PFSK-1 (cell line): ENCODE measurements around the gene NTM.

Experiments
- FOXP2 ChIP-seq: optimal IDR thresholded peaks from 2 replicates; pipeline ENCODE3; 2011; ENCODE audit warnings: borderline replicate concordance, control low read depth, inconsistent platforms; ENCODE audit not compliant: insufficient read depth; ENCODE audit errors: extremely low read length, extremely low read depth
- POLR2AphosphoS5 ChIP-seq: IDR thresholded peaks from 2 replicates; pipeline ENCODE4 v1.6.1; 2012; ENCODE audit warnings: low read depth, mild to moderate bottlenecking, control low read depth, low read length, moderate library complexity
- REST ChIP-seq, 2 experiments: IDR thresholded peaks; 2 replicates each; pipeline versions ENCODE4 v1.6.1 to v1.8.0; 2011 to 2012; ENCODE audit warnings: low read depth in 2 of 2, low read length in 2 of 2, control low read depth in 1 of 2, inconsistent platforms in 1 of 2, mild to moderate bottlenecking in 1 of 2, moderate library complexity in 1 of 2; ENCODE audit not compliant: insufficient read depth in 1 of 2
- SIN3A ChIP-seq: IDR thresholded peaks from 2 replicates; pipeline ENCODE4 v1.6.1; 2012; ENCODE audit warnings: mild to moderate bottlenecking, low read length, moderate library complexity, borderline replicate concordance; ENCODE audit not compliant: insufficient read depth
- TAF1 ChIP-seq: IDR thresholded peaks from 2 replicates; pipeline ENCODE4 v1.6.1; 2012; ENCODE audit warnings: low read length, control low read depth, borderline replicate concordance; ENCODE audit not compliant: insufficient read depth

The NTM gene

GRCh38 chr11:131796541-131796940 lies 426.1 kb downstream of the NTM start:
- no peak for TF ChIP-seq FOXP2
- no peak for TF ChIP-seq SIN3A
- TF ChIP-seq REST (IDR thresholded peaks at IDR 0.05; ENCODE audit: insufficient read depth in 1 of 2, low read depth in 2 of 2, low read length in 2 of 2): no peak
- TF ChIP-seq TAF1: no peak
- no peak for TF ChIP-seq POLR2AphosphoS5

GRCh38 chr11:131800452-131800851 lies 430.0 kb downstream of the NTM start:
- no peak for TF ChIP-seq TAF1
- no peak for TF ChIP-seq FOXP2
- no peak for TF ChIP-seq REST (IDR thresholded peaks at IDR 0.05; ENCODE audit: insufficient read depth in 1 of 2, low read depth in 2 of 2, low read length in 2 of 2)
- no peak for TF ChIP-seq SIN3A

- TF ChIP-seq FOXP2 (no peak), POLR2AphosphoS5 (no peak)
Observed at GRCh38 chr11:131802440-131803115, 432.2 kb downstream of the NTM start.

GRCh38 chr11:131807876-131808275 lies 437.5 kb downstream of the NTM start:
- TF ChIP-seq SIN3A: no peak
- no peak for TF ChIP-seq POLR2AphosphoS5
- no peak for TF ChIP-seq TAF1
- no peak for TF ChIP-seq REST (IDR thresholded peaks at IDR 0.05; ENCODE audit: insufficient read depth in 1 of 2, low read depth in 2 of 2, low read length in 2 of 2)
- no peak for TF ChIP-seq FOXP2

GRCh38 chr11:131808470-131808869 lies 438.1 kb downstream of the NTM start:
- no peak for TF ChIP-seq TAF1

- TF ChIP-seq REST (IDR thresholded peaks at IDR 0.05; ENCODE audit: insufficient read depth in 1 of 2, low read depth in 2 of 2, low read length in 2 of 2): no peak
- TF ChIP-seq TAF1: no peak
- no peak for TF ChIP-seq FOXP2
- TF ChIP-seq SIN3A: no peak
- TF ChIP-seq POLR2AphosphoS5: no peak
Observed at GRCh38 chr11:131809203-131809918, 438.9 kb downstream of the NTM start.
